ENCODE measurements around the gene NEU2.
"Not testable (repeated sequence)": the region's sequence is repeated elsewhere in the genome, so short reads cannot be mapped to it uniquely, and the experiment has no call there.

Gene NEU2

DNA sequence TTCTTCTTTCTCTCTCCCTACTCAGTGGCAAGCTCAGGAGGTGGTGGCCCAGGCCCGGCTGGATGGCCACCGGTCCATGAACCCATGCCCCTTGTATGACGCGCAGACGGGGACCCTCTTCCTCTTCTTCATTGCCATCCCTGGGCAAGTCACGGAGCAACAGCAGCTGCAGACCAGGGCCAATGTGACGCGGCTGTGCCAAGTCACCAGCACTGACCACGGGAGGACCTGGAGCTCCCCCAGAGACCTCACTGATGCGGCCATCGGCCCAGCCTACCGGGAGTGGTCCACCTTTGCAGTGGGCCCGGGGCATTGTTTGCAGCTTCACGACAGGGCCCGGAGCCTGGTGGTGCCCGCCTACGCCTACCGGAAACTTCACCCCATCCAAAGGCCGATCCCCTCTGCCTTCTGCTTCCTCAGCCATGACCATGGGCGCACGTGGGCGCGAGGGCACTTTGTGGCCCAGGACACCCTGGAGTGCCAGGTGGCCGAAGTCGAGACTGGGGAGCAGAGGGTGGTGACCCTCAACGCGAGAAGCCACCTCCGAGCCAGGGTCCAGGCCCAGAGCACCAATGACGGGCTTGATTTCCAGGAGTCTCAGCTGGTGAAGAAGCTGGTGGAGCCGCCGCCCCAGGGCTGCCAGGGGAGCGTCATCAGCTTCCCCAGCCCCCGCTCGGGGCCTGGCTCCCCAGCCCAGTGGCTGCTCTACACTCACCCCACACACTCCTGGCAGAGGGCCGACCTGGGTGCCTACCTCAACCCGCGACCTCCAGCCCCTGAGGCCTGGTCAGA is 1.8 kb downstream of the NEU2 start:
- no peak for DNase-seq (ENCODE audit: low read depth in 2 of 2)

DNA sequence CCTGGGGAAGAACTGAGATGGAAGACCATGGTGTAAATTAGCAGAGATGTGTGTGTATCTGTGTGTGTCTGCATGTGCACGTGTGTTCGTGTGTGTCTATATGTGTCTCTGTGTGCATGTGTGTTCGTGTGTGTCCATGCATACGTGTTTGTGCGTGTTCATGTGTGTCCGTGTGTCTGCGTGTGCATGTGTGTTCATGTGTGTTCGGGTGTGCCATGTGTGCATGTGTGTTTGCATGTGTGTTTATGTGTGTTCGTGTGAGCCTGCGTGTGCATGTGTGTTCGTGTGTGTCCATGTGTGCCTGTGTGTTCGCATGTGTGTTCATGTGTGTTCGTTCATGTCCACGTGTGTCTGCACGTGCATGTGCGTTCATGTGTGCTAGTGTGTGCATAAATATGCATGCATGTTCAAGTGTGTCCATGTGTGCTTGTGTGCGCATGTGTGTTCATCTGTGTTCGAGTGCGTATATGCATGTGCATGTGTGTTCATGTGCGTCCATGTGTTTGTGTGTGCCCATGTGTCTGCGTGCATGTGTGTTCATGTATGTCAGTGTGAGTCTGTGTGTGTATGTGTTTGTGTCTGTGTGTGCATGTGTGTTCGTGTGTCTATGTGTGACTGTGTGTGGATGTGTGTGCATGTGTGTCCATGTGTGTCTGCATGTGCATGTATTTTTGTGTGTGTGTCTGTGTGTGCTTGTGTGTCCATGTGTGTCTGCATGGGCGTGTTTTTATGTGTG is 3.1 kb downstream of the NEU2 start:
- DNase-seq (ENCODE audit: low read depth in 2 of 2): no peak

DNA sequence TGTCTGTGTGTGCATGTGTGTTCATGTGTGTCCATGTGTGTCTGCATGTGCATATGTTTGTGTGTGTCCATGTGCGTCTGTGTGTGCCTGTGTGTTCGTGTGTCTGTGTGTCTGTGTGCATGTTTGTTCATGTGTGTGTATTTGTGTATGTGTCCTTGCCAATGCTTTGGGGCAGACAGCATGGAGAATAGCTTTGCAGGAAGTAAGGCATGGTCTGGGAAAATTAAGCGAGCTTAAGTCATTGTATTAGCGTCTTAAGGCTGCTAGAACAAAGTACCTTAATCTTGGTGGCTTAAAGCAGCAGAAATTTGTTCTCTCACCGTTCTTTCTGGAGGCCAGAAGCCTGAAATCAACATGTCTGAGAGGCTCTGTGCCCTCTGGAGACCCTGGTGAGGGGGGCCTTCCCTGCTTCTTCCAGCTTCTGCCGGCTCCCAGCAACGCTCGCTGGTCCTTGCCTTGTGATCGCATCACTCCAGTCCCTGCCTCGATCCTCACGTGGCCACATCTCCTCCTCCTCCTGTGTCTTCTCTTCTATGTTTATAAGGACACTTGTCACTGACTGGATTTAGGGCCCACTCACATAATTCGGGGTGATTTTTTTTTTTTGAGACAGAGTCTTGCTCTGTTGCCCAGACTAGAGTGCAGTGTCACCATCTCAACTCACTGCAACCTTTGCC is 3.8 kb downstream of the NEU2 start:
- no peak for DNase-seq (ENCODE audit: low read depth in 2 of 2)

DNA sequence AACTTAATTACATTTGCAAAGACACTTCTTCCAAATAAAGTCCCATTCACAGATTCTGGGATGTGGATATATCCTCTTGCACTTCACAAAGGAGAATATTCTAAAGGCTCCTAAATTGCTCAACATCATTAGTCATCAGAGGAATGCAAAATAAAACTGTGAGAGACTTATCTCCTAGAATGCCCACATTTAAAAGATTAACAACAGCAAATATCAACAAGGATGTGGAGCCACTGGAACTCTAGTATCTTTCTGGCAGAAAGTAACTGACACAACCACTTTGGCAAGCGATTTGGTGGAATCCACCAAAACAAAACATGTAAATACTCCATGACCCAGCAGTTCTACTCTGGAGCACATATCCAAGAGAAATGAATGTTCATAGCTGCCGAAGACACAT is 4.6 kb downstream of the NEU2 start:
- DNase-seq (ENCODE audit: low read depth in 2 of 2): no peak

DNA sequence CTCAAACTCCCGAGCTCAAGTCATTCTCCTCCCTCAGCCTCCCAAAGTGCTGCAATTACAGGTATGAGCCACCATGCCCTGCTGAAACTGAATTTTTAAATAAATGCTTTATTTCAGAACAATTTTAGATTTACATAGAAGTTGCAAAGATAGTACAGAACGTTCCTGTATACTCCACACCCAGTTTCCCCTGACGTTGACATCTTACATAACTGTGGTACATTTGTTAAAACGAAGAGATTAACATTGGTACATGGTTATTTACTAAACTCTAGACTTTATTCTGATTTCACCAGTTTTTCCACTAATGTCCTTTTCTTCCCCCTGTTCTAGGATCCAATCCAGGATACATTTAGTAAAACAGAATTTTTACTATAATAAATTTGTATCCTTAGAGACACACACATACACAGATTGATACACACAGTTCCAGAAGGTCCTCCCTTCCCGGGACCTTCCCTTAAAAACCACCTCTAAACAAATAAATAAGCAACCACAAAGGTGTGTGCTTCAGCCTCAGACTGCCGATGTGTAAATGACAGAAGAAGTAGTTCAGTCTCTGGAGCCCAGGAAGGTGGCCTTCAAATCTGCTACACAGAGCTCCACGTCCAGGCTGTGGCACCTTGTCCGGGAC is 6.9 kb downstream of the NEU2 start:
- DNase-seq (ENCODE audit: low read depth in 2 of 2): no peak

DNA sequence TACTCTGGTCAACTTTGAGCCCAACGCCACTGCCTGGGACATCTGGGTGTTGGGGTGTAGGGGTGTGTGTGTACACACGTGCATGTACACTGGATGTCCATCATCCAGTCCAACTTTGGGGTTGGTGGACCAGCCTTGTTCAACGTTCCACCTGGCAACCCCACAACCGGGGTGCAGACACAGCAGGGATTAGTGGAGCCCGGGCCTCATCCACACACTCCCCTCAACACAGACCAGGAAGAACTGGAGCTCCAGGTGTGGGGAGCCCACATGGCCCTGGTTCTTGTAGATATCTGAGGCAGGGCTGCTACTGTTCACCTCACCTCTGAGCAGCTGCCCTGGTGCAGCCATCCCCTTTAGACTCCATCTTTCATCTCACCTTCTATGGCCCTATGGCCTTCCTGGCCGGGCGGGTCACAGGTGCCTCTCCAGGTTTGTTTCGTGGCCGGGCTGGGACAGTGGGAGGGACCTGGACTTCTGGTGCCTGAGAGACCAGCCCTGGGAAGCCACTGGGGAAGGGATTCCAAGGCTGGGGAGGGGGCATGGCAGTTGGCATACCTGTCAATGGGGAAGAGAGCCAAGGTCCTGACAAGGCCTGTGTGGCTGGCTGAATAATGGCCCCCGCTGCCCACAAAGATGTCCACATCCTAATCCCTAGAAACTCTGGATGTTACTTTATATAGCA is 7.5 kb downstream of the NEU2 start:
- DNase-seq (ENCODE audit: low read depth in 2 of 2): no peak

DNA sequence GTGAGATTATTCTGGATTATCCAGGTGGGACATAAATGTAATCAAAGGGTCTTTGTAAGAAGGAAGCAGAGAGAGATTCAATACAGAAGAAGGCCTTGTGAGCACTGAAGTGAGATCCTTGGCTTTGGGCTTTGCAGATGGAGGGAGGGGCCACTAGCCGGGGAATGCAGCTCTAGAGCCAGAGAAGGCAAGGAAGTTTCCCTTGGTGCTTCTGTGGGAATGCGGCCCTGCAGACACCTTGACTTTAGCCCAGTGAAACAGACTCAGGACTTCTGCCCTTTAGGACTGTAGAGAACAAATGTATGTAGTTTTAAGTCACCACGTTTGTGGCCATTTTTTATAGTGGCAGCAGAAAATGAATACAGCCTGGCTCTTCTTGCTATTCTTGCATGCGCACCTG is 8.1 kb downstream of the NEU2 start:
- DNase-seq (ENCODE audit: low read depth in 2 of 2): no peak

DNA sequence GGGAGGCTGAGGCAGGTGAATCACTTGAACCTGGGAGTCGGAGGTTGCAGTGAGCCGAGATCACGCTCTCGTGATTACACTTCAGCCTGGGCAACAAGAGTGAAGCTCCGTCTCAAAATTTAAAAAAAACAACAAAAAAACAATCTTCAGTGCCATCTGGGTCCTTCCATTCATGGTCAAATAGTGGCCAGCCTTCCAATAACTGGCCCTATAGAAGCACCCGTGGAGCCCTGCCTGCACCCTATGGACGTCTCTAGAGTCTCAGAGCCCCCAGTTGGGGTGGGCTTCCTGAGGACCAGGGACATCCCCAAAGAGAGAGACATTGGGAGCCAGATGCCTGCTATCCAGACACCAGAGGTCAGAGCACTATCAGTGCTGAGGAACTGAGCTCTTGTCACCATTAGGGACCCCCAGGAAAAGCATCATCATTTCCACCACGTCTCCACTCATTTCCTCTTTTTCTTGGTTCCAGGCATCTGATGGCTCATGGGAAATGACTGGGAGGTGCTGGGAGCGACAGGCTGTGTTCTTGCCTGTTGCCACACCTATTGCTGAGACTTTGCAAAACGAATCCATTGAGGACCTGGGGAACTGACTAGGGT is 9.4 kb downstream of the NEU2 start:
- DNase-seq (ENCODE audit: low read depth in 2 of 2): no peak

DNA sequence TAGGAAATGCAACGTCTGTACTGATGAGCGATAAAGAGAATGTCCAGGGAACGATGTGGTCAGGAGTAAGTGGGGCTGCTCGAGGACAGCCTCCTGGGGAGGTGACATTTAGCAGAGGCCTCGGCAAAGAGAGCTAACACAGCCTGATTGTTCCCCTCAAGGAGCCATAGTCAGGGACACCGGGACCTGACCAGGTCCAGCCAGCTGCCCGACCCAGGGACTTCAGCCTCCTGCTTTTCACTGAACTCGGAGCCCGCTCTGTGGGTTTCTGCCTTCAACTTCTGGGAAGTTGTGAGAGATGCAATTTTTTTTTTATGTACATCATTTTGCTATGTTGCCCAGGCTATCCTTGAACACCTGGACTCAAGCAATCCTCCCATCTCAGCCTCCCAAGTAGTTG is 10.1 kb downstream of the NEU2 start:
- no peak for DNase-seq (ENCODE audit: low read depth in 2 of 2)

DNA sequence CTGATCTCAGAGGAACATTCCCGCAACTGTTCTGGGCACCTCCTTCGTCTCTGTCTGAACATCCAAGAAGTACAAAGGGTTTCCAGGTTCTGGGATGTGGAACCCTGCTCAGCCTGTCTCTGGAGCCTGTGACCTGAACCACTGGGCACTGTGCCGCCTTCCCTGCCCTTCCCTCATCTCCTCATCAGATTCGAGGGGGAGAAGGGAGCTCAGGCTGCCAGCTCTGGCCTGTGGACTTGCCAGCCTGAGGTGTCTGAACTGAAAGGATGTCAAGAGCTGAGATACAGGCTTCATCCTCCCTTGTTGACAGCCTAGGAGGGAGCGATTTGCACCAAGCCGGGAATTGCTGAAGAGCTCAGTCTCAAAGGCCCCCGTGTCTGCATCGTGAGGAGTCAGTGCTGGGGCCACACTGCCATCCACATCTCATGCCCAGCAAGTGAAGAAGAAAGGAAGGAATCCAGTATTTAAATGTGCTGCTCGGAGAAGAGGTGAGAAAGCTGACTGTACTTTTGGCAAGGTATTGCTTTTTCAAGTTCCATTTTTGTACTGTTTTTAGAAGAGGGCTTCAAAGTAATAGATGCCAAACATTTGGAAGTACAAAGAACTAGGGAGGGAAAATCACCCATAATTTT is 12.6 kb downstream of the NEU2 start:
- no peak for DNase-seq (ENCODE audit: low read depth in 2 of 2)

DNA sequence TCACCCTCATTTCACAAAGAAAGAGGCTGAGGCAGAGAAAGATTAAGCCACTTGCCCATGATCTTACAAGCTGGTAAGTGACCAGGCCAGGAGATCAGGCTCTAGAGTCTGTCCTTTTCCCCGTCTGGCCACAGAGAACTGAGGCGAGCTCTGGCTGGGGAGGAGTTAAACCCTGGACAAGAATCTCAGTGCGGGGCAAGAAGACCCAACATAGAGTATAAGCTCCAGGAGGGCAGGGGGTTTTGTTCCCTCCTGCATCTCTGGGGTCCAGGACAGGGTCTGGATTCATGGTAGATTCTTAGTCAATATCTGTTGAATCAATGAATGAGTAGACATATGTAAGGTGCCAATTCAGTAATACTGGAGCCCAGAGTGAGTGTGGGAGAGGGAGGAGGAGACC is 14.7 kb downstream of the NEU2 start:
- no peak for DNase-seq (ENCODE audit: low read depth in 2 of 2)

DNA sequence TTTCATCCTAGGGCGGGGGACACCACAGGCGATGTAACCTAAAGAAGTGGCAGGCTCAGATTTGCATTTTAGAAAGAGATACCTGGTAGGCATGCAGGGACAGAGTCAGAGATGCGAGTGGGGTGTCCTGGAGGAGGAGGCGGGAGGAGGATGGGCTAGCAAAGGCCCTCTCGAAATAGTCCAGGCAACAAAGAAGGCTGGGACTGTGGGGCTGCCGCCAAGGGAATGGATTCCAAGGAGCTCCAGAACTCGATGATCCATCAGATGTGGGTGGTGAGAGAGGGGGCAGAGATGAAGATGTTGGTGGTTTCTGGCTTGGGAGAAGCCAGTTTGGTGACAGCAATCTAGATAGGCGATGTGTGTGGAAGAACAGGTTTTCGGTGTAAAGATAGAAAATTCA is 15.2 kb downstream of the NEU2 start:
- DNase-seq (ENCODE audit: low read depth in 2 of 2): no peak

DNA sequence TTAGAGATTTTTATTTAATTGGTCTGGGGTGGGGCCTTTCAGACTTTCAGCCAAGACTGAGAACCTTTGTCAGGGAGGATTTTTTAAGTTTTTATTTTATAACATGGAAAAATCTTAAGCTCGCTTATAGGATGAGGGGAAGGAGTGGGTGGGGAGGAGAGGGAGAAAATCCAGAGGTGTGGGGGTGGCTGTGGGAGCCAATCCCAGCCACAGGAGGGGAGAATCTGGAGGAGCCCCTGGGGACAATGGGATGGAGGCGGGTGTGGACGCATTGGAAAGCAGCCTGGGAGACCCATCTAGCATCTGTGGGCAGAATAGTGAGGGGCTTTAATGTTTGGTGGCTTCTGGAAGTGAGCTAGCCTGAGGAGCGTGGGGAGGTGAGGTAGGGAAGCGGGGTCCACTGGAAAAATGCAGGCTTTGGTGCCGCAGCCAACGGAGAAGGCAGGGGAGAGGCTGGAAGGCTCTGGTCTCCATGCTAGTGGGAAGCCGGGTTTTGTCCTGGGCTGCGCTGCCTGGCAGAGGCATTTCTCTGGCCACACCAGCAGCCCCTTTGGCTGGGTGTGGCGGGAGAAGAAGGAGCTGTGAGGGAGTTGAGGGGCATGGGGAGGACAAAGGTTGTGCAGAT is 16.2 kb downstream of the NEU2 start:
- no peak for DNase-seq (ENCODE audit: low read depth in 2 of 2)

DNA sequence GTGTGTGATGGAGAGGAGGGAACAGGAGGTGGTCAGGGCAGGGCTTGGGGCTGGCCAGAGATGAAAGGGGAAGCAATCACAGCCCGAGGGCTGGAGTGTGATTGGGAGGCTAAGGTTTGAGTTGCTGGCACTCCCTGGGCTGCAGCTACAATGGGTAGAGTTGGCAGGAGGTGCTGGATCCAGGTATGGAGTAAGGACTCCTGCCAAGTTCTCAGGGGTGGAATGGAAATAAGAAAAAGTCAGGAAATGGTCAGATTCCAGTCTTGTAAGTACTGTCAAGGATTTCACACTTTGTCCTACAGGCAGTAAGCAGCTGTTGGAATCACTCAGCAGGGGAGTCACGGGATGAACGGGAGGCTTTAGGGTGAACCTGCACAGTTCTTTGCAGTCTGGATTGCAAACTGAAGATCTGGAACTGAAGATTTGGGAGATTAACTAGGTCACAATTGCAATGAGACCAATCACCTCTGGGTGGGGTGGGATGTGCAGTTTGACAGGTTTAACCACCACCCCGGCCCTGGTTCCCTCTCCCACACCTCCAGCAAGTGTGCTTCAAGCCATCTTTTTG is 16.8 kb downstream of the NEU2 start:
- no peak for DNase-seq (ENCODE audit: low read depth in 2 of 2)

DNA sequence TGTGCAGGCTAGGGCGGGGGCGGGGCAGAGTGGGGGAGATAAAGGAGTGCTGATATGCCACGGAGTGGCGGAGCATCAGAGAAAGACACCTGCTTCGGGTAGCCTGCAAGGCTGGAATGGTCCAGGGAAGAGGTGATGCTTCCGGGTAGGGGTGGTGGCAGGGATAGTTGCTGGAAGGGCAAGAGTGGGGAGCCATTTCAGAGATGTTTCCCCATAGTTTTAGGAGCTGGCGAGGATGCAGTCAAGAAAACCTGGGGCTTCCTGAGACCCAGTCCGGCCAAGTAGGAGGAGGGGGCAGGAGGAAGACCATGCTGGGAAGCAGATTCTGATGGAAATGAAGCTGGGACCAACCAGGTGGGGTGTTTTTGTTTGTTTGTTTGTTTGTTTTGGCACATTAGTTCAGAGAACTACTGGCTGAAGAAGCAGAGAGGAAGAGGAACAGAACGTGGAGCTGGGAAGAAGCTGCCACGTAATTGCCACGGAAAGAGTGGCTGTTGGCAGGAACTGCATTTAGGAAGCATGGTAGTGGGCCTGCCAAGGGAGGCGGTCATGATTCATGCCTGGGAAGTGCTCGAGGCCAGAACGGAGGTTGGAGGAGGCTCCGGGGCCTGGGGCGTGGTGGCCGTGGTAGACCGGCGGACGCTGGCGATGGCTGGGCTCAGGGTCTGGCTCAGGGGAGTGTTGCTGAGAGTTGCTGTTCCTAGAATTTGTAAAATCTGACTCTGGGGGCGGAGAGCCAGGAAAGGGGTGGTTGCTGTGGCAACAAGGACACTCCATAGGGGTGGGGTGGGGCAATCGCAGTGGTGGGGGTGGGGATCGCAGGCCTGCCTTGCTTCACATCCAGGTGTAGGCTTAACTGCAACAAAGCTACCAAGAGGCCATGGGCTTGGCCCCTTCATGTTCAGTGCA is 19.0 kb downstream of the NEU2 start:
- DNase-seq (ENCODE audit: low read depth in 2 of 2): no peak

DNA sequence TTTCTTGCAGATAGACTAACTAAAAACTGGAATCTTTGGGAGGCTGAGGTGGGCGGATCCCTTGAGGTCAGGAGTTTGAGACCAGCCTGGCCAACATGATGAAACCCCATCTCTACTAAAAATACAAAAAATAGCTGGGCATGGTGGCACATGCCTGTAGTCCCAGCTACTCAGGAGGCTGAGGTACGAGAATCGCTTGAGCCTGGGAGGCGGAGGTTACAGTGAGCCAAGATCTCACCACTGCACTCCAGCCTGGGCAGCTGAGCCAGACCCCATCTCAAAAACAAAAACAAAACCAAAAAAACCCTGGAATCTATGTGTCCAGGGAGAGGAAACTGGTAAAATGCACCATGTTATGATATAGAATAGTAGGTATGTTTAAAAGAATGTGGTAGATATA is 20.0 kb downstream of the NEU2 start:
- DNase-seq (ENCODE audit: low read depth in 2 of 2): not testable (repeated sequence)

DNA sequence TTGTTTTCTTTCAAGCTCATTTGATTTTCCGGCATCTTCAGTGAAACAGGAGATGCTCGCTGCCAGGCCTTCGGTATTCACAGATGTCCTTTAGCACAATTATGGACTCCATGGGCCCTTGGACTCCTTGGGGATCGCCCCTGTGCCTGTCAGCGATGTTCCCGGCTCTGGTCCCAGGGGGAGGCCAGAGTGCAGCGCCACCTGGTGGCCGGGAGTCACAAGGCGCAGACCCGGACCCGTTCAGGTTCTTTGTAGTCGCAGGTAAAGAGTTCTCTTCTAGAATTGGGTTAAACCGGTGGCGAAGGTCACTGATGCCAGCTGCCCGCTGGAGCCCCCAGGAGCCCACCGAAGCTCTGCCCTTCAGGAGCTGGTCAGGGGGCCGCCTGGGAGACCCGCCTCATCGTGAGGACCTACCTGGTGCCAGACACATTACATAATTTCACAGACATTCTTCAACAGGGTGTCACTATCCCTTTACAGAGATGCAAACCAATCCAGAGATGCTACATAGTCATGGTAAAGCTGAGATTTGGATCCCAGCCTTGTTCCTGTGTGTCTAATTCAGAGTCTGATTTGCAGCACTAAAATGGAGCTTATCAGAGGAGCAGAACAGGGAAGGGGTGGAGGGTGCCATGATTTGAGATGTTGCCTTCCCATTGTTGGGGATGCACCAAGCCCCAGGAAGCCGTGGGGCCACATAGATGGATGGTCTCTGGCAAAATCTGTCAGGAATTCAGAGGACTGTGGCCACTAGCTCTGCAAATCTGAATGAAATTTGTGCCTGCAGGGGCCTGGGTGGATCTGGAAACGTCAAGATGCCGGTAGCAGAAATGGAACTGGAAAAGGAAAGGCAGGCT is 21.7 kb downstream of the NEU2 start:
- peak; percentile 31 to 70 for DNase-seq (ENCODE audit: low read depth in 2 of 2)

DNA sequence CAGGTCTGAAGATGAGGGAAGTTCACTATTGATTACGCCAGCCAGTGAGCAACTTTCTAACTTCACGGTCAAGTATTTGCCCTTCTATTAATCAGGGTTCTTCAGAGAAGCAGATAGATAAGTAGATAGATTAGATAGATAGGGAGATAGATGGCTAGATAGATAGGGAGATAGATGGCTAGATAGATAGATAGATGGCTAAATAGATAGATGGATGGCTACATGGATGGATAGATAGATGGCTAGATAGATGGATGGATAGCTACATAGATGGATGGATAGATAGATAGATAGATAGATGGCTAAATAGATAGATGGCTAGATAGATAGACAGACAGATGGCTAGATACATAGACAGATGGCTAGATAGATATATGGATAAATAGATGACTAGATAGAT is 22.9 kb downstream of the NEU2 start:
- DNase-seq (ENCODE audit: low read depth in 2 of 2): no peak

All from stimulated activated CD4-positive, alpha-beta T cell treated with anti-CD3 and anti-CD28 coated beads, Interleukin-1b, Interleukin-23, amount 100 ng/mL, for 1 hour (primary cell).